A549 (cell line): Measurements from ENCODE around the gene TAF4. TPM values are rescaled to one million over a fixed set of nuclear protein-coding genes. Genes with fewer than 3 reads are reported as not detected.

Experiments
- ATAC-seq, 2 experiments: fragments of 200-7000 bp in 1 of 2; fragments of >200 bp in 1 of 2; cut with Nextera tagmentation in 1 of 2; cut with Tn5 transposase in 1 of 2; 3 replicates each; pipeline versions ENCODE4 v1.8.0 to v1.9.1; 2018 to 2020; ENCODE audit warnings: mild to moderate bottlenecking in 1 of 2, moderate library complexity in 1 of 2
- CTCF ChIA-PET: fragments of 300-600 bp; sonication (Branson Sonifier 250); formaldehyde crosslinking; extraction: SDS; loops from one replicate; lab custom pipeline; 2021; ENCODE audit warnings: antibody characterized with exemption, inconsistent platforms; lab: Yijun Ruan, JAX
- POLR2A ChIA-PET: fragments of 350-600 bp; formaldehyde crosslinking; extraction: SDS; loops from one replicate; lab custom pipeline; 2021; ENCODE audit warnings: antibody characterized with exemption, inconsistent platforms; lab: Yijun Ruan, JAX
- DNase-seq, 2 experiments: peaks; one replicate each; pipeline versions ENCODE4 v3.0.0 to v3.0.0-alpha.2; 2011 to 2016; ENCODE audit warnings: low read depth in 1 of 2, low spot score in 1 of 2
- FAIRE-seq: peaks from 2 replicates; lab custom pipeline; 2011; peaks lifted over from hg19 to GRCh38; lab: Jason Lieb, UNC
- H3K27ac ChIP-seq, 2 experiments: fragments of >200 bp; sonication (Bioruptor Twin); formaldehyde crosslinking; 3 replicates each; pipeline ENCODE4 v1.5.1; 2016 to 2017
- H3K4me1 ChIP-seq: fragments of >200 bp; sonication (Bioruptor Twin); formaldehyde crosslinking; 3 replicates; pipeline ENCODE4 v1.6.1; 2016
- H3K4me2 ChIP-seq: fragments of >200 bp; sonication (Bioruptor Twin); formaldehyde crosslinking; 3 replicates; pipeline ENCODE4 v1.6.1; 2016
- H3K4me3 ChIP-seq: fragments of >200 bp; sonication (Bioruptor Twin); formaldehyde crosslinking; 3 replicates; pipeline ENCODE4 v1.5.1; 2016
- H3K9me3 ChIP-seq: fragments of >200 bp; sonication (Bioruptor Twin); formaldehyde crosslinking; 3 replicates; pipeline ENCODE4 v1.6.1; 2016
- BCL3 ChIP-seq: fragments of >200 bp; sonication (Bioruptor Twin); formaldehyde crosslinking; IDR thresholded peaks from 3 replicates; pipeline ENCODE4 v1.6.1; 2016
- BHLHE40 ChIP-seq: IDR thresholded peaks from 2 replicates; pipeline ENCODE4 v1.6.1; 2012; ENCODE audit warnings: low read depth, low read length, inconsistent platforms
- CBX8 ChIP-seq: fragments of 200-600 bp; sonication (generic); IDR thresholded peaks from 2 replicates; pipeline ENCODE4 v1.6.1; 2016
- CHD4 ChIP-seq: fragments of 200-600 bp; sonication (generic); IDR thresholded peaks from 2 replicates; pipeline ENCODE4 v1.6.1; 2016; ENCODE audit warnings: antibody characterized with exemption, mild to moderate bottlenecking, borderline replicate concordance
- CTCF ChIP-seq: fragments of >200 bp; sonication (Bioruptor Twin); formaldehyde crosslinking; IDR thresholded peaks from 3 replicates; pipeline ENCODE4 v1.5.1; 2016
- ESRRA ChIP-seq: fragments of 150-350 bp; IDR thresholded peaks from 2 replicates; pipeline ENCODE4 v1.6.1; 2014; ENCODE audit warnings: mild to moderate bottlenecking, low read length, borderline replicate concordance
- FOXS1 ChIP-seq: fragments of 250-450 bp; sonication (Bioruptor Pico); IDR thresholded peaks from 2 replicates; pipeline ENCODE4 v1.5.0; 2020; ENCODE audit warnings: mild to moderate bottlenecking, moderate library complexity
- HEYL ChIP-seq: fragments of 250-450 bp; sonication (Bioruptor Pico); IDR thresholded peaks from 2 replicates; pipeline ENCODE4 v1.8.0; 2021; ENCODE audit warnings: mild to moderate bottlenecking, moderate library complexity
- HOXB13 ChIP-seq: fragments of 250-450 bp; sonication (Bioruptor Pico); IDR thresholded peaks from 2 replicates; pipeline ENCODE4 v1.5.0; 2020; ENCODE audit warnings: low read depth, mild to moderate bottlenecking, moderate library complexity
- HOXB5 ChIP-seq: fragments of 250-450 bp; sonication (Bioruptor Pico); IDR thresholded peaks from 2 replicates; pipeline ENCODE4 v1.5.0; 2020; ENCODE audit warnings: mild to moderate bottlenecking, moderate library complexity
- JUN ChIP-seq, 2 experiments: fragments of >200 bp; sonication (Bioruptor Twin); formaldehyde crosslinking; IDR thresholded peaks; 2 replicates in 1 of 2; 3 replicates in 1 of 2; pipeline ENCODE4 v1.6.1; 2016 to 2017
- JUNB ChIP-seq: fragments of >200 bp; sonication (Bioruptor Twin); formaldehyde crosslinking; IDR thresholded peaks from 2 replicates; pipeline ENCODE4 v1.6.1; 2016
- KDM1A ChIP-seq: fragments of 200-600 bp; sonication (generic); IDR thresholded peaks from 2 replicates; pipeline ENCODE4 v1.6.1; 2016; ENCODE audit warnings: low read depth, mild to moderate bottlenecking
- KDM5A ChIP-seq: fragments of 200-600 bp; sonication (generic); IDR thresholded peaks from 2 replicates; pipeline ENCODE4 v1.6.1; 2016; ENCODE audit warnings: antibody characterized with exemption, mild to moderate bottlenecking
- MAFK ChIP-seq: fragments of 450-650 bp; IDR thresholded peaks from 2 replicates; pipeline ENCODE4 v1.6.1; 2014; ENCODE audit not compliant: partially characterized antibody
- MAZ ChIP-seq: fragments of 150-350 bp; IDR thresholded peaks from 2 replicates; pipeline ENCODE4 v1.6.1; 2014; ENCODE audit warnings: antibody characterized with exemption, low read depth, low read length, borderline replicate concordance
- MYC ChIP-seq: IDR thresholded peaks from 2 replicates; pipeline ENCODE4 v1.6.1; 2012; ENCODE audit warnings: mild to moderate bottlenecking, inconsistent platforms, low read length, improper control_type of control experiment, borderline replicate concordance
- NFE2L2 ChIP-seq: fragments of 150-350 bp; conservative IDR thresholded peaks from 2 replicates; pipeline ENCODE4 v1.6.1; 2014; ENCODE audit warnings: low read length
- NR3C1 ChIP-seq: fragments of >200 bp; sonication (Bioruptor Twin); formaldehyde crosslinking; IDR thresholded peaks from 3 replicates; pipeline ENCODE4 v1.6.1; 2017
- PBX3 ChIP-seq: IDR thresholded peaks from 2 replicates; pipeline ENCODE4 v1.6.1; 2012
- RCOR1 ChIP-seq: fragments of 150-350 bp; IDR thresholded peaks from 2 replicates; pipeline ENCODE4 v1.6.1; 2014; ENCODE audit warnings: antibody characterized with exemption, low read length, low read depth
- REST ChIP-seq: fragments of 200-600 bp; sonication (generic); IDR thresholded peaks from 2 replicates; pipeline ENCODE4 v1.6.1; 2016; ENCODE audit warnings: antibody characterized with exemption, mild to moderate bottlenecking, moderate library complexity
- SREBF2 ChIP-seq: fragments of 450-650 bp; IDR thresholded peaks from 2 replicates; pipeline ENCODE4 v1.6.1; 2014; ENCODE audit warnings: mild to moderate bottlenecking, moderate library complexity
- TFCP2L1 ChIP-seq: fragments of 250-450 bp; sonication (Bioruptor Pico); IDR thresholded peaks from 2 replicates; pipeline ENCODE4 v1.5.0; 2021; ENCODE audit warnings: mild to moderate bottlenecking
- TP53 ChIP-seq: fragments of 250-450 bp; sonication (Bioruptor Pico); IDR thresholded peaks from 2 replicates; pipeline ENCODE4 v1.5.0; 2021; ENCODE audit warnings: mild to moderate bottlenecking, moderate library complexity
- ZFP36 ChIP-seq: fragments of 450-650 bp; IDR thresholded peaks from 2 replicates; pipeline ENCODE4 v1.6.1; 2014; ENCODE audit warnings: borderline replicate concordance; ENCODE audit not compliant: partially characterized antibody
- ZNF302 ChIP-seq: fragments of 250-450 bp; sonication (Bioruptor Pico); IDR thresholded peaks from 2 replicates; pipeline ENCODE4 v1.9.0; 2021; ENCODE audit warnings: inconsistent platforms, mild to moderate bottlenecking, moderate library complexity
- whole genome bisulfite sequencing: methylation state at CpG from one replicate; pipeline ENCODE4 v1.1.6; 2017; ENCODE audit errors: missing lambda C conversion rate; 5-methylcytosine and 5-hydroxymethylcytosine counted together
- polyA plus RNA-seq, 4 experiments: library from polyadenylated mRNA; depleted of rRNA in 3 of 4; stranded (reverse); fragments of >200 nt; fragmentation: RNase III in 1 of 4; extraction: RNeasy Plus Mini Kit Qiagen cat#74134 plus additional on column Dnase treatment in 1 of 4; gene quantifications; 2 replicates in 3 of 4; 3 replicates in 1 of 4; pipeline ENCODE4 v1.2.3, GENCODE V29; 2011 to 2017

Gene TAF4
- polyA plus RNA-seq, 2 of the 4 experiments (the other 2 are of a cell fraction): 6.1 to 11.0 TPM

- H3K4me1 ChIP-seq: no peaks in the 10 kb centered on the region
- ChIA-PET CTCF (interaction anchor here (1.4 kb wide), 1 partner anchor 17 kb away, joined by 4 read pairs; no protein-coding TSS in a partner anchor), POLR2A (no interaction called here)
- WGBS: 94% methylated on average over 12 of the region's 12 CpGs
- H3K4me2 ChIP-seq: no peak overlapping the region
- H3K4me3 ChIP-seq: no peak overlapping the region
- DNase-seq (no peak), FAIRE-seq (no peak), ATAC-seq (no peak)
- no peaks in the 10 kb centered on the region for H3K9me3 ChIP-seq
- no peak overlapping the region for H3K27ac ChIP-seq
- no peak for TF ChIP-seq CTCF
- no peak for TF ChIP-seq TFCP2L1 (CRISPR knock-in tag)
- no peak for TF ChIP-seq CBX8
- TF ChIP-seq NFE2L2: no peak
- TF ChIP-seq HOXB5 (CRISPR knock-in tag): no peak
- no peak for TF ChIP-seq MAZ
- no peak for TF ChIP-seq RCOR1
- TF ChIP-seq JUN (IDR thresholded peaks at IDR 0.05): no peak
- no peak for TF ChIP-seq MYC
- TF ChIP-seq MAFK: no peak
- TF ChIP-seq FOXS1 (CRISPR knock-in tag): no peak
- no peak for TF ChIP-seq ZNF302
- no peak for TF ChIP-seq TP53 (CRISPR knock-in tag)
- TF ChIP-seq JUNB: no peak
- TF ChIP-seq HOXB13 (CRISPR knock-in tag): no peak
- TF ChIP-seq PBX3: no peak
- TF ChIP-seq SREBF2: no peak
- TF ChIP-seq ESRRA: no peak
- TF ChIP-seq BCL3: no peak
Measured at GRCh38 chr20:62027698-62028321, 37.9 kb downstream of the TAF4 start.

- no peaks in the 10 kb centered on the region for H3K4me1 ChIP-seq
- ChIA-PET CTCF (interaction anchor here (1.4 to 2.7 kb wide), 2 partner anchors 16 kb away, joined by 4 to 17 read pairs; no protein-coding TSS in a partner anchor), POLR2A (no interaction called here)
- no peaks in the 10 kb centered on the region for H3K9me3 ChIP-seq
- WGBS: 83% methylated on average over 9 of the region's 9 CpGs
- H3K27ac ChIP-seq: no peak overlapping the region
- FAIRE-seq (no peak), ATAC-seq (no peak), DNase-seq (no peak)
- no peak overlapping the region for H3K4me3 ChIP-seq
- no peak for TF ChIP-seq KDM1A
- TF ChIP-seq REST: no peak
- TF ChIP-seq ZFP36: no peak
- no peak for TF ChIP-seq CHD4
- TF ChIP-seq FOXS1 (CRISPR knock-in tag): no peak
- no peak for TF ChIP-seq HEYL
- no peak for TF ChIP-seq NR3C1
- no peak for TF ChIP-seq KDM5A
- no peak for TF ChIP-seq BHLHE40
- no peak for TF ChIP-seq CBX8
- TF ChIP-seq SREBF2: no peak
- H3K4me2 ChIP-seq: no peak overlapping the region
Measured at GRCh38 chr20:62027116-62027515, 38.6 kb downstream of the TAF4 start.
